BLaER1 treated with 17β-estradiol and CSF1 and Interleukin-3, amounts not matched to agents 10 nM and 100 nM (cell line): ENCODE data around the gene LSAMP.
A peak's percentile ranks its signal among the peaks of the same experiment; 100 is the strongest.

Experiments used
- H3K27ac ChIP-seq, 11 experiments: shearing (Covaris generic); formaldehyde crosslinking; 2 replicates each; pipeline ENCODE4 v1.8.1; 2022
- H3K27me3 ChIP-seq, 11 experiments: shearing (Covaris generic); formaldehyde crosslinking; 2 replicates each; pipeline ENCODE4 v1.8.1; 2022
- H3K36me3 ChIP-seq, 11 experiments: shearing (Covaris generic); formaldehyde crosslinking; 2 replicates each; pipeline ENCODE4 v1.8.1; 2022
- H3K4me1 ChIP-seq, 10 experiments: shearing (Covaris generic); formaldehyde crosslinking; 2 replicates each; pipeline ENCODE4 v1.8.1; 2022
- H3K4me2 ChIP-seq, 11 experiments: shearing (Covaris generic); formaldehyde crosslinking; 2 replicates each; pipeline ENCODE4 v1.8.1; 2022
- H3K4me3 ChIP-seq, 10 experiments: shearing (Covaris generic); formaldehyde crosslinking; 2 replicates each; pipeline ENCODE4 v1.8.1; 2022
- H3K9ac ChIP-seq, 11 experiments: shearing (Covaris generic); formaldehyde crosslinking; 2 replicates each; pipeline ENCODE4 v1.8.1; 2022
- H3K9me3 ChIP-seq, 11 experiments: shearing (Covaris generic); formaldehyde crosslinking; replicated peaks in 1 of 11; 2 replicates each; pipeline ENCODE4 v1.8.1; 2022
- H4K20me1 ChIP-seq, 11 experiments: shearing (Covaris generic); formaldehyde crosslinking; 2 replicates each; pipeline ENCODE4 v1.8.1; 2022
- Cebpa-rat ChIP-seq, 11 experiments: shearing (Covaris generic); IDR thresholded peaks; 2 replicates each; pipeline ENCODE4 v1.8.1; 2022

Gene LSAMP

GRCh38 chr3:116263842-116264545 lies 181.3 kb downstream of the LSAMP start:
- H3K27ac ChIP-seq = no peak overlapping the region
- H3K36me3 ChIP-seq = no peaks in the 10 kb centered on the region
- H3K9ac ChIP-seq = no peak overlapping the region
- H3K4me2 ChIP-seq = no peak overlapping the region
- no peaks in the 10 kb centered on the region for H4K20me1 ChIP-seq
- H3K9me3 ChIP-seq = no peaks in the 10 kb centered on the region
- TF ChIP-seq Cebpa-rat (IDR thresholded peaks at IDR 0.05) = no peak
- H3K27me3 ChIP-seq = no peaks in the 10 kb centered on the region
- H3K4me3 ChIP-seq = no peak overlapping the region
- H3K4me1 ChIP-seq = peaks cover 0 to 5% (median 0%) of the 10 kb centered on the region in 10 experiments; a peak in 5 of 20 replicates

GRCh38 chr3:116260491-116260890 lies 184.8 kb downstream of the LSAMP start:
- no peaks in the 10 kb centered on the region for H3K36me3 ChIP-seq
- H3K4me3 ChIP-seq = no peak overlapping the region
- no peaks in the 10 kb centered on the region for H3K9me3 ChIP-seq
- no peak for TF ChIP-seq Cebpa-rat (IDR thresholded peaks at IDR 0.05)
- no peaks in the 10 kb centered on the region for H4K20me1 ChIP-seq
- H3K4me2 ChIP-seq = no peak overlapping the region
- no peaks in the 10 kb centered on the region for H3K4me1 ChIP-seq
- no peaks in the 10 kb centered on the region for H3K27me3 ChIP-seq
- H3K9ac ChIP-seq = no peak overlapping the region
- no peak overlapping the region for H3K27ac ChIP-seq

DNA sequence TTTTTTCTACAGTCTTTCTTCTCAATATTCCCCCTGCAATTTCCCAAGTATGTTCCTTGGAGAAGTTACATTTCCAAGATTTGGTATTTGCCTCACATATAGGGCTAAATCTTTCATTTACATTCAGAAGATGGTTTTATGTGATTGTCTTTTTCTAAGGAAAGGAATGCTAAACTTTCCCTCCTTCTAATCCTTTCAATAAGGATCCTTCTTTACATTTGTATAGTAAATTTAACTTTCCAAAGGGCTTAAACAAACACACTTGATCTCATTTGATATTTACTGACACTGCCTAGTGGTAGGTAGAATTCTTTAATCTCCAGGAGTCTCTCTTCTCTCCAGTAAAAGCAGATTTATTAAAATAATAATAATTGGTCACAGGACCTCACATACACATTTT lies 185.3 kb downstream of the LSAMP start:
- Histone ChIP-seq H3K9me3 (no peaks in the 10 kb centered on the region), H4K20me1 (no peaks in the 10 kb centered on the region), H3K36me3 (no peaks in the 10 kb centered on the region), H3K27me3 (no peaks in the 10 kb centered on the region), H3K4me3 (no peak overlapping the region), H3K27ac (no peak overlapping the region), H3K4me1 (no peaks in the 10 kb centered on the region), H3K9ac (no peak overlapping the region), H3K4me2 (no peak overlapping the region)
- no peak for TF ChIP-seq Cebpa-rat (IDR thresholded peaks at IDR 0.05)

GRCh38 chr3:116256843-116257485 lies 188.3 kb downstream of the LSAMP start:
- Histone ChIP-seq H3K27me3 (no peaks in the 10 kb centered on the region), H3K9me3 (no peaks in the 10 kb centered on the region), H3K9ac (no peak overlapping the region), H3K4me1 (no peaks in the 10 kb centered on the region), H4K20me1 (no peaks in the 10 kb centered on the region), H3K4me2 (no peak overlapping the region), H3K4me3 (no peak overlapping the region), H3K27ac (no peak overlapping the region), H3K36me3 (no peaks in the 10 kb centered on the region)
- no peak for TF ChIP-seq Cebpa-rat (IDR thresholded peaks at IDR 0.05)

- no peaks in the 10 kb centered on the region for H3K36me3 ChIP-seq
- H3K9me3 ChIP-seq = no peaks in the 10 kb centered on the region
- H3K9ac ChIP-seq = no peak overlapping the region
- H3K4me2 ChIP-seq = no peak overlapping the region
- H3K4me1 ChIP-seq = no peaks in the 10 kb centered on the region
- H4K20me1 ChIP-seq = no peaks in the 10 kb centered on the region
- TF ChIP-seq Cebpa-rat (IDR thresholded peaks at IDR 0.05) = 0 out of 22 replicates have a peak, but pooled peaks of 1 of the 11 experiments have one; percentile 11
- no peaks in the 10 kb centered on the region for H3K27me3 ChIP-seq
- H3K27ac ChIP-seq = no peak overlapping the region
- H3K4me3 ChIP-seq = no peak overlapping the region
Observed at GRCh38 chr3:116254541-116254940, 190.7 kb downstream of the LSAMP start.

- Histone ChIP-seq H4K20me1 (no peaks in the 10 kb centered on the region), H3K27ac (no peak overlapping the region), H3K4me2 (no peak overlapping the region), H3K27me3 (no peaks in the 10 kb centered on the region), H3K4me3 (no peak overlapping the region), H3K9ac (no peak overlapping the region), H3K4me1 (no peaks in the 10 kb centered on the region), H3K36me3 (no peaks in the 10 kb centered on the region), H3K9me3 (no peaks in the 10 kb centered on the region)
- no peak for TF ChIP-seq Cebpa-rat (IDR thresholded peaks at IDR 0.05)
Observed at GRCh38 chr3:116253511-116253910, 191.8 kb downstream of the LSAMP start.

DNA sequence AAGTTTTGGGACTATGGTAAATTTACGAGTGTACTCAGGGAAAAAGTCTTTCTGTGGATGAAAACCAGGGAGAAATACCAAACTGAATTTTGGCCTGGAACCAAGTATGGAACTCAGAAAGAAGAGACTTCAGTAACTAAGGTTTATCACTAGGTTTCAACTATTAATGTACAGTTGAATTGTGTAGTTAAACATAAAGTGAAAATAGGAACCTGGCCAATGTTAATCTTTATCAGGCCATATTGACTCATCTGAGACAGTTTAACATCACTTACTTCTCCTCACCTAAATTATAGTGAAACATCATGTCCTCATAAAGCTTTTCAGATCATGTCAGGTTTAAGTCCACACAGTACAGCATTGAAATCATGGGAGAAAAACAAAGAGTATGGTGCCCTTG lies 197.7 kb downstream of the LSAMP start:
- H3K27me3 ChIP-seq = no peaks in the 10 kb centered on the region
- H3K9me3 ChIP-seq = no peaks in the 10 kb centered on the region
- no peaks in the 10 kb centered on the region for H4K20me1 ChIP-seq
- H3K4me1 ChIP-seq = no peaks in the 10 kb centered on the region
- TF ChIP-seq Cebpa-rat (IDR thresholded peaks at IDR 0.05) = no peak
- no peak overlapping the region for H3K4me2 ChIP-seq
- no peak overlapping the region for H3K27ac ChIP-seq
- H3K9ac ChIP-seq = no peak overlapping the region
- H3K36me3 ChIP-seq = no peaks in the 10 kb centered on the region
- no peak overlapping the region for H3K4me3 ChIP-seq

GRCh38 chr3:116246406-116246980 lies 198.8 kb downstream of the LSAMP start:
- no peak overlapping the region for H3K9ac ChIP-seq
- no peaks in the 10 kb centered on the region for H3K36me3 ChIP-seq
- no peaks in the 10 kb centered on the region for H4K20me1 ChIP-seq
- no peak overlapping the region for H3K4me2 ChIP-seq
- no peak for TF ChIP-seq Cebpa-rat (IDR thresholded peaks at IDR 0.05)
- H3K27ac ChIP-seq = no peak overlapping the region
- H3K9me3 ChIP-seq = no peaks in the 10 kb centered on the region
- no peaks in the 10 kb centered on the region for H3K4me1 ChIP-seq
- no peaks in the 10 kb centered on the region for H3K27me3 ChIP-seq
- no peak overlapping the region for H3K4me3 ChIP-seq

DNA sequence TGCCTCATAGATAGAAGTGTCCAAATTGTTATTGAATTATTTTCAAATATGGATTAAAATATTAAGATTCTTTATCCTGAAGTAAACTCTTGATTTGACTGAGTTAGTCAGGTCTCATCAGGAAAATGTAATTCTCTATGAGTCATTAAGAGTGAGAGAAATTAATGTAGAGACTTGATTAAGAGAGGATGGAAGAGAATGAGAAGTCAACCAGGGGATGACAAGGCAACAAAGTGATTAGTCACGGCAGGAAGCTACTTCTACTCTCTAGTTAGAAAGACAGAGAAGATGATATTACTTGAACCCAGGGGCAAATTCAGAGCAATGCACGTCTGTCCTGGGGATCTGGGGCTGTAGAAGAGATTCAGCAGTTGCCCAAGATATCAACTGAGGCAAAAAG lies 202.5 kb downstream of the LSAMP start:
- Histone ChIP-seq H3K27me3 (no peaks in the 10 kb centered on the region), H4K20me1 (no peaks in the 10 kb centered on the region), H3K9ac (no peak overlapping the region), H3K4me1 (no peaks in the 10 kb centered on the region), H3K9me3 (no peaks in the 10 kb centered on the region), H3K27ac (no peak overlapping the region), H3K36me3 (no peaks in the 10 kb centered on the region), H3K4me3 (no peak overlapping the region), H3K4me2 (no peak overlapping the region)
- no peak for TF ChIP-seq Cebpa-rat (IDR thresholded peaks at IDR 0.05)

DNA sequence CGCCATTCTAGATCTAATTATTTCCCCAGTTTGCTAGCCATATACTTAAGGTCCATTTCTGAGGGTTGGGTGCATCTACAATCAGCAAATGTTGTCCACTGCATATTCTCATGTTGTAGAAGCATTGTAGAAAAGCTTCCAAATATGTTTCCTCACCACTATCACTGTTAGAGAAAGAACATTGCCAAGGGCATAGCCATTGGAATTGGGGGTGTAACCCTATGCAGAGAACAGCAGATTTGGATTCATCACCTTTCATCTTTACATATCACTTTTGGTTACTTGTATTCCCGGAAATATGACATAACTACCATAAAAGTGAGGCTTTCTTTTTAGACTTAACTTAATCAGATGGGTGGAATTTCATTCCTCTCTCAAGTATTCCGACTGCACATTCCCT lies 203.6 kb downstream of the LSAMP start:
- H3K9ac ChIP-seq = no peak overlapping the region
- H3K27me3 ChIP-seq = no peaks in the 10 kb centered on the region
- H3K4me1 ChIP-seq = no peaks in the 10 kb centered on the region
- H3K27ac ChIP-seq = no peak overlapping the region
- no peaks in the 10 kb centered on the region for H3K9me3 ChIP-seq
- no peaks in the 10 kb centered on the region for H4K20me1 ChIP-seq
- no peaks in the 10 kb centered on the region for H3K36me3 ChIP-seq
- H3K4me2 ChIP-seq = no peak overlapping the region
- H3K4me3 ChIP-seq = no peak overlapping the region
- TF ChIP-seq Cebpa-rat (IDR thresholded peaks at IDR 0.05) = no peak
